Measurements from ENCODE around the gene IRF2BP2. TPM values are rescaled to one million over a fixed set of nuclear protein-coding genes. Genes with fewer than 3 reads are reported as not detected.

Gene IRF2BP2
- total RNA-seq, 2 donors from 2014 or later = 111 to 124 TPM

GRCh38 chr1:234608911-234609690 is 877 bp downstream of the IRF2BP2 start:
- no peak for DNase-seq (ENCODE audit: low spot score)
- intact Hi-C loops (cut with DNase I) = loop anchor here (5.0 to 10.0 kb wide), 3 partner anchors 112 to 896 kb away; partner anchors contain the start of gene B3GALNT2

DNA sequence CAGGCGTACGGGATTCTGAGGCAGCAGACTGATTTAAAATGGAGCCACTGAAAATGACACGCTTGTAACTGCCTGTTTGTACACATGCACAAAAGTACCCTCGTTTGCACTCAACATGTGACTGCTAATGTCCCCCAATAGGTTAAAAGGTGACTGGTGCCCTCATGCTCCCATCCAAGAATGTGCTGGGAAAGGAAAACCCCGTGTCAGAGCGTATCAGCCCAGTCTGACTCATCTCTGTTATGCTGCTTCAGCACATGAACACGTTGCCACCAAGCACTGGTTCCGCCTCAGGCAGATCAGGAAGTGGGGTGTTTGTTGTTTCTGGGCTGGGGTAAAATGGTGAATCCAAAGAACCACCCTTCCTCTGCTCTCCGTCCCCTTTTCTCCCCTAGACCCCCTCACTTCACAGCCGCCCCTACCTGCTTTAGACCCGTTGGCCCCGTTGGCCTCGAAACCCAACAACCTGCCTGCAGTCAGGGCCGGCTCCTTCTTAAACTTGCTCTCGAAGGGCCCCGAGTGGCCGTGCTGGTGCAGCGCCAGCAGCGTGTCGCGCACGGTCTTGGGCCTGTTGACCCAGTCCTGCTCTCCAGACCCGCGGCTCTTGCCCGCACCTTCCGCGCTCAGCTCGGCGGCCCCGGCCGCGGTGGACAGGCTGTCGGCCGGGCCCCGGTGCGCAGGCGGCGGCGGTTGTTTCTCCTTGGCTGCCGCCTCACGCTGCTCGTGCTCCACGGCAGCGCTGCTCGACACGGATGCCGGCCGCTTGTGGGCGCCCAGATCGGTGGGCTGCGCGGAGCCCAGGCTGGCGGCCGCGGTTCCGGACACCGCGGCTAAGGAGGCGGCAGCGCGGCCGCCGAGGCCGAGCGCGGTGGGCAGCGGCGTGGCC is 1.7 kb downstream of the IRF2BP2 start:
- under 1% methylated on average over 67 of the region's 68 CpGs for WGBS
- intact Hi-C loops (cut with DNase I) = loop anchor here (5.0 to 10.0 kb wide), 3 partner anchors 111 to 897 kb away; partner anchors contain the start of gene B3GALNT2
- Histone ChIP-seq H3K9me3 (no peaks in the 10 kb centered on the region), H3K36me3 (peaks cover 0 to 9% of the 10 kb centered on the region in 2 donors), H3K4me1 (replicated peaks) (peaks cover 9% of the 10 kb centered on the region), H3K27ac (peak overlapping the region; percentile 100), H3K4me3 (peak overlapping the region; percentile 81 to 85), H3K27me3 (replicated peaks; ENCODE audit: insufficient read depth) (no peaks in the 10 kb centered on the region)
- DNase-seq (ENCODE audit: low spot score) = peak; percentile 90
- TF ChIP-seq POLR2AphosphoS5 (IDR thresholded peaks at IDR 0.05) (peak; percentile 97), CTCF (IDR thresholded peaks at IDR 0.05) (peak in 1 of 4 experiments; percentile 27), POLR2A (IDR thresholded peaks at IDR 0.05) (peak; percentile 83)

More at GRCh38 chr1:234608911-234609690, 877 bp downstream of the IRF2BP2 start:
- TF ChIP-seq POLR2AphosphoS5 (IDR thresholded peaks at IDR 0.05) = no peak
- peak in 1 of 4 experiments; percentile 6 for TF ChIP-seq CTCF (IDR thresholded peaks at IDR 0.05)
- TF ChIP-seq POLR2A (IDR thresholded peaks at IDR 0.05) = peak; percentile 38
- Histone ChIP-seq H3K4me3 (peak overlapping the region; percentile 81 to 85), H3K4me1 (replicated peaks) (peaks cover 9% of the 10 kb centered on the region), H3K27ac (peak overlapping the region; percentile 100), H3K36me3 (peaks cover 0 to 9% of the 10 kb centered on the region in 2 donors), H3K9me3 (no peaks in the 10 kb centered on the region), H3K27me3 (replicated peaks; ENCODE audit: insufficient read depth) (no peaks in the 10 kb centered on the region)
- WGBS = 0% methylated on average over 52 of the region's 121 CpGs

GRCh38 chr1:234607109-234608024 is 2.6 kb downstream of the IRF2BP2 start:
- peaks cover 0 to 9% of the 10 kb centered on the region in 2 donors for H3K36me3 ChIP-seq
- intact Hi-C loops (cut with DNase I) = loop anchor here (5.0 to 10.0 kb wide), 3 partner anchors 110 to 897 kb away; partner anchors contain the start of gene B3GALNT2
- H3K4me3 ChIP-seq = peak overlapping the region; percentile 81 to 85
- H3K9me3 ChIP-seq = no peaks in the 10 kb centered on the region
- H3K27me3 ChIP-seq (replicated peaks; ENCODE audit: insufficient read depth) = no peaks in the 10 kb centered on the region
- peak overlapping the region; percentile 100 for H3K27ac ChIP-seq
- under 1% methylated on average over 22 of the region's 22 CpGs for WGBS
- TF ChIP-seq CTCF (IDR thresholded peaks at IDR 0.05) (peak in 1 of 4 experiments; percentile 23), POLR2AphosphoS5 (IDR thresholded peaks at IDR 0.05) (peak; percentile 29), POLR2A (IDR thresholded peaks at IDR 0.05) (peak; percentile 13)
- peaks cover 8% of the 10 kb centered on the region for H3K4me1 ChIP-seq (replicated peaks)
- DNase-seq (ENCODE audit: low spot score) = no peak

DNA sequence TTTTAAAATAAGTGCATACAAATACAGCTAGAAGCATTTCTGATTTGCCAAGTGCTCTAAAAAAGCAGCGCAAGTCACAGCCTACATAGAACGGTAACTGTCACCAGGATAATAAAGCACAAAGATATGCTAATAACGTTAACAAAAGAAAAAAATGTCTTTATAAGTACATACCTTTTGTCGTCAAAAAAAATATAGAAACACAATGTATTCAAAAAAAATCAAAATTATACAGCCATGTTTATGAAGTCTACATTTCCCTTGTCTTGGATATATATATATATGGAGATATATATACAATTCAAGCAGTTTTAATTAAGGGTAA is 3.2 kb downstream of the IRF2BP2 start:
- intact Hi-C loops (cut with DNase I) = loop anchor here (5.0 to 10.0 kb wide), 3 partner anchors 109 to 898 kb away; partner anchors contain the start of gene B3GALNT2
- H3K4me1 ChIP-seq (replicated peaks) = peaks cover 8% of the 10 kb centered on the region

More for the DNA sequence above, 3.2 kb downstream of the IRF2BP2 start:
- WGBS = 2% methylated on average over 4 of the region's 4 CpGs
- DNase-seq (ENCODE audit: low spot score) = no peak
- no peaks in the 10 kb centered on the region for H3K9me3 ChIP-seq
- H3K27me3 ChIP-seq (replicated peaks; ENCODE audit: insufficient read depth) = no peaks in the 10 kb centered on the region
- H3K4me3 ChIP-seq = peak overlapping the region; percentile 81 to 85
- H3K36me3 ChIP-seq = peaks cover 0 to 9% of the 10 kb centered on the region in 2 donors
- H3K27ac ChIP-seq = peak overlapping the region; percentile 100
- TF ChIP-seq POLR2A (IDR thresholded peaks at IDR 0.05) (no peak), CTCF (IDR thresholded peaks at IDR 0.05) (no peak), POLR2AphosphoS5 (IDR thresholded peaks at IDR 0.05) (no peak)
